ENCODE results near the gene CAPN5.

DNA sequence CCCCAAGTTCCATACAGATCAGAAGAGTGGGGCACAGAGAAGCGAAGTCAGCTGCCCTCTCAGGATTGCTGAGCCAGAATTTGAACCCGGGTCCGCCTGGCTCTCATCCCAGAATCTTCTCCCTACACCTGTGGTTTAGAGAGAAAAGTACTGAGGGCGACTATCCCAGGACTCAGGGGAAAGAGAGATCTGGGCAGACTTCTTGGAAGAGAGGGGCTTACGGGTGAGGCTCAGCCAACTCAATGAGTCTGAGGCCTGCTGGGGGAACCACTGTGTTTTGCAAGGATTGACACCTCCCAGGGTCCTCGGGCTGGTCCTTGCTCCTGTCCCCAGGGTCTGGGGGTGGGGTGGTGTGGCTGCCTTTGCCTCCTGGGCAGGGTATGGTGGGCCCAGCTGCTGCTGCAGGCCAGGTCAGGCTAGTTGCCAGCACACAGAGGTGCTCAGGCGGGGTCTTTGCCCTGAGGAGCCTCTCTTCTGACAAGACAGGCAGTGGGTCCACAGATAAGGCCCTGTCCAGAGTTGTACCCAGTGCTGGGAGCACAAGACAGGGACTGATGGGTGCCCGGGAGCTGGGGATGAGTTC lies 1.2 kb downstream of the CAPN5 start:
- TF ChIP-seq, protein P1, sequence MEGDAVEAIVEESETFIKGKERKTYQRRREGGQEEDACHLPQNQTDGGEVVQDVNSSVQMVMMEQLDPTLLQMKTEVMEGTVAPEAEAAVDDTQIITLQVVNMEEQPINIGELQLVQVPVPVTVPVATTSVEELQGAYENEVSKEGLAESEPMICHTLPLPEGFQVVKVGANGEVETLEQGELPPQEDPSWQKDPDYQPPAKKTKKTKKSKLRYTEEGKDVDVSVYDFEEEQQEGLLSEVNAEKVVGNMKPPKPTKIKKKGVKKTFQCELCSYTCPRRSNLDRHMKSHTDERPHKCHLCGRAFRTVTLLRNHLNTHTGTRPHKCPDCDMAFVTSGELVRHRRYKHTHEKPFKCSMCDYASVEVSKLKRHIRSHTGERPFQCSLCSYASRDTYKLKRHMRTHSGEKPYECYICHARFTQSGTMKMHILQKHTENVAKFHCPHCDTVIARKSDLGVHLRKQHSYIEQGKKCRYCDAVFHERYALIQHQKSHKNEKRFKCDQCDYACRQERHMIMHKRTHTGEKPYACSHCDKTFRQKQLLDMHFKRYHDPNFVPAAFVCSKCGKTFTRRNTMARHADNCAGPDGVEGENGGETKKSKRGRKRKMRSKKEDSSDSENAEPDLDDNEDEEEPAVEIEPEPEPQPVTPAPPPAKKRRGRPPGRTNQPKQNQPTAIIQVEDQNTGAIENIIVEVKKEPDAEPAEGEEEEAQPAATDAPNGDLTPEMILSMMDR (IDR thresholded peaks at IDR 0.05; ENCODE audit: low read depth, low read length, poor library complexity, severe bottlenecking), result no peak
- no peak for TF ChIP-seq EZH2phosphoT487 (IDR thresholded peaks at IDR 0.05; ENCODE audit: borderline replicate concordance, low read length)
